ENCODE measurements around the gene C3. TPM values are rescaled to one million over a fixed set of nuclear protein-coding genes. Genes with fewer than 3 reads are reported as not detected.

Gene C3
- total and polyA plus RNA-seq, 2 of the 13 experiments (the other 11 are each of a cell fraction or from before 2014, with no cell fraction given), result 1,455 to 6,272 TPM

DNA sequence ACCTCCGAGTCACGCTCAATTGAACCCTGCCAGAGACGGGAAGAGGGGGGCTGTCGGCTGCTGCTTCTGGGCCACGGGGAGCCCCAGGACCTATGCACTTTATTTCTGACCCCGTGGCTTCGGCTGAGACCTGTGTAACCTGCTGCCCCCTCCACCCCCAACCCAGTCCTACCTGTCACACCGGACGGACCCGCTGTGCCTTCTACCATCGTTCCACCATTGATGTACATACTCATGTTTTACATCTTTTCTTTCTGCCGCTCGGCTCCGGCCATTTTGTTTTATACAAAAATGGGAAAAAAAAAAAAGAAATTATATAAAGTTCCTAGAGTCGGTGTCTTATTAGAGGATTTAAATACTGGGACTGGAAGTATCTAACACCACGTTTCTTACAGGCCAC is 30.7 kb upstream of the C3 start:
- no peak for DNase-seq (ENCODE audit: low spot score)
- TF ChIP-seq ZNF550 (CRISPR knock-in tag; IDR thresholded peaks at IDR 0.05; ENCODE audit: borderline replicate concordance), result no peak
- TF ChIP-seq MYNN (CRISPR knock-in tag; IDR thresholded peaks at IDR 0.05; ENCODE audit: low read depth), result no peak
- TF ChIP-seq CBX2 (IDR thresholded peaks at IDR 0.05; ENCODE audit: low read depth, low read length), result no peak
- TF ChIP-seq CBX2 (CRISPR knock-in tag; IDR thresholded peaks at IDR 0.05; ENCODE audit: low read depth), result no peak
- no peak for TF ChIP-seq ZFP36L1 (CRISPR knock-in tag; IDR thresholded peaks at IDR 0.05)
- TF ChIP-seq SMC3 (IDR thresholded peaks at IDR 0.05; ENCODE audit: low read length), result no peak
- TF ChIP-seq AGO1 (IDR thresholded peaks at IDR 0.05; ENCODE audit: low read depth, low read length, poor library complexity, severe bottlenecking), result no peak
- TF ChIP-seq ZNF878 (CRISPR knock-in tag; IDR thresholded peaks at IDR 0.05), result no peak
- TF ChIP-seq, protein P1, sequence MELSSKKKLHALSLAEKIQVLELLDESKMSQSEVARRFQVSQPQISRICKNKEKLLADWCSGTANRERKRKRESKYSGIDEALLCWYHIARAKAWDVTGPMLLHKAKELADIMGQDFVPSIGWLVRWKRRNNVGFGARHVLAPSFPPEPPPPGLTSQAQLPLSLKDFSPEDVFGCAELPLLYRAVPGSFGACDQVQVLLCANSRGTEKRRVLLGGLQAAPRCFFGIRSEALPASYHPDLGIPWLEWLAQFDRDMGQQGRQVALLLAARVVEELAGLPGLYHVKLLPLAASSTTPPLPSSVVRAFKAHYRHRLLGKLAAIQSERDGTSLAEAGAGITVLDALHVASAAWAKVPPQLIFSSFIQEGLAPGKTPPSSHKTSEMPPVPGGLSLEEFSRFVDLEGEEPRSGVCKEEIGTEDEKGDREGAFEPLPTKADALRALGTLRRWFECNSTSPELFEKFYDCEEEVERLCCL (CRISPR knock-in tag; IDR thresholded peaks at IDR 0.05; ENCODE audit: borderline replicate concordance), result no peak
- no peak for TF ChIP-seq CHD2 (IDR thresholded peaks at IDR 0.05; ENCODE audit: low read depth, low read length)

More for the DNA sequence above, 30.7 kb upstream of the C3 start:
- CTCF ChIA-PET (ENCODE audit: low intra/inter-chr PET ratio, low total read pairs), result no interaction called here
- in situ Hi-C loops (cut with HindIII; ENCODE audit: extremely low pct_ligation_motif_present, low pct_unique_long_range_greater_than_20kb) (no loop called here), intact Hi-C loops (cut with micrococcal nuclease; ENCODE audit: unreplicated experiment) (loop anchor here (5.0 kb wide), 1 partner anchor 111 kb away; no protein-coding TSS in a partner anchor)
- FAIRE-seq (no peak), ATAC-seq (no peak)
- Histone ChIP-seq H3K36me3 (replicated peaks in 1 of 2; ENCODE audit: control insufficient read depth in 1 of 2, insufficient read depth in 2 of 2, low read length in 2 of 2) (peaks cover 13 to 36% of the 10 kb centered on the region in 2 experiments), H3K4me2 (ENCODE audit: low read depth, low read length) (no peak overlapping the region), H4K20me1 (ENCODE audit: insufficient read depth, low read length) (no peaks in the 10 kb centered on the region), H3K4me3 (replicated peaks in 1 of 3; ENCODE audit: insufficient read depth in 1 of 3, low read depth in 2 of 3, low read length in 3 of 3) (no peak overlapping the region), H2AFZ (ENCODE audit: low read length) (no peak overlapping the region), H3K4me1 (ENCODE audit: insufficient read depth, low read length) (peaks cover 26% of the 10 kb centered on the region), H3K9ac (ENCODE audit: insufficient read depth, low read depth, low read length) (no peak overlapping the region), H3K27me3 (ENCODE audit: control insufficient read depth in 1 of 2, insufficient read depth in 2 of 2, low read length in 2 of 2) (no peaks in the 10 kb centered on the region), H3K79me2 (ENCODE audit: insufficient read depth, low read length) (no peaks in the 10 kb centered on the region), H3K9me3 (ENCODE audit: low read length) (no peaks in the 10 kb centered on the region), H3K27ac (ENCODE audit: extremely low read length, insufficient read depth, low read length) (no peak overlapping the region)
- POLR2A ChIA-PET, result interaction anchor here (2.5 kb wide), 1 partner anchor 26 kb away, joined by 20 read pairs; no protein-coding TSS in a partner anchor
- 98% methylated on average over 15 of the region's 16 CpGs for WGBS (ENCODE audit: low lambda C conversion rate)
- no TSS peak for BruUV-seq (replicated peaks)
